B cell (primary cell): ENCODE measurements around the gene TNFRSF9. TPM values are rescaled to one million over a fixed set of nuclear protein-coding genes. Genes with fewer than 3 reads are reported as not detected.

Experiments used
- ATAC-seq: fragments of 200-7000 bp; cut with Tn5 transposase; one replicate; pipeline ENCODE4 v1.10.0; 2021; ENCODE audit warnings: low read depth, mild to moderate bottlenecking, moderate number of reproducible peaks, moderate library complexity
- CTCF ChIA-PET: fragments of 350-600 bp; sonication (Branson Sonifier 250); formaldehyde crosslinking; loops from one replicate; lab custom pipeline; 2021; ENCODE audit warnings: antibody characterized with exemption, inconsistent platforms; lab: Charles Lee
- POLR2A ChIA-PET: fragments of 350-600 bp; sonication (Branson Sonifier 250); formaldehyde crosslinking; loops from one replicate; lab custom pipeline; 2021; ENCODE audit warnings: antibody characterized with exemption; lab: Charles Lee
- DNase-seq: peaks from one replicate; pipeline ENCODE4 v3.0.0; 2013
- H2AFZ ChIP-seq: 2 replicates; pipeline ENCODE4 v1.6.1; 2012; ENCODE audit warnings: mild to moderate bottlenecking, low read depth, low read length; ENCODE audit not compliant: insufficient read depth, poor library complexity, severe bottlenecking
- H3K27ac ChIP-seq, 2 donors: 1 replicate in 1 of 2; 2 replicates in 1 of 2; pipeline ENCODE4 v1.5.1; 2012 to 2013; ENCODE audit warnings: low read length in 2 of 2, mild to moderate bottlenecking in 2 of 2, moderate library complexity in 1 of 2
- H3K27me3 ChIP-seq, 4 experiments: fragments of 200-600 bp in 1 of 4; sonication (generic) in 1 of 4; replicated peaks in 1 of 4; 1 replicate in 2 of 4; 2 replicates in 2 of 4; pipeline versions ENCODE4 v1.6.1 to v1.7.0; 2013 to 2016; ENCODE audit warnings: low read length in 3 of 4, mild to moderate bottlenecking in 2 of 4, mixed read lengths in 1 of 4, moderate library complexity in 1 of 4; ENCODE audit not compliant: insufficient read depth in 4 of 4, control insufficient read depth in 3 of 4; ENCODE audit errors: control extremely low read depth in 1 of 4
- H3K36me3 ChIP-seq, 2 experiments: replicated peaks in 1 of 2; 1 replicate in 1 of 2; 2 replicates in 1 of 2; pipeline versions ENCODE4 v1.6.1 to v1.7.1; 2013; ENCODE audit warnings: low read length in 1 of 2; ENCODE audit not compliant: insufficient read depth in 2 of 2, control insufficient read depth in 1 of 2; ENCODE audit errors: control extremely low read depth in 1 of 2, extremely low read depth in 1 of 2
- H3K4me1 ChIP-seq, 2 donors: fragments of 200-600 bp in 1 of 2; sonication (generic) in 1 of 2; 1 replicate in 1 of 2; 2 replicates in 1 of 2; pipeline versions ENCODE4 v1.5.1 to v1.6.1; 2013 to 2017; ENCODE audit warnings: low read length in 2 of 2; ENCODE audit not compliant: control insufficient read depth in 2 of 2, insufficient read depth in 2 of 2
- H3K4me2 ChIP-seq: replicated peaks from 2 replicates; pipeline ENCODE3; 2012; ENCODE audit warnings: mild to moderate bottlenecking, low read depth, low read length; ENCODE audit not compliant: poor library complexity, severe bottlenecking
- H3K4me3 ChIP-seq, 5 experiments: fragments of 200-600 bp in 1 of 5; sonication (generic) in 1 of 5; 1 replicate in 3 of 5; 2 replicates in 2 of 5; pipeline versions ENCODE4 v1.5.1 to v1.7.0; 2011 to 2016; ENCODE audit warnings: low read length in 4 of 5, mild to moderate bottlenecking in 4 of 5, low read depth in 2 of 5, control low read depth in 1 of 5, moderate library complexity in 1 of 5; ENCODE audit not compliant: insufficient read depth in 1 of 5; ENCODE audit errors: control extremely low read depth in 1 of 5, extremely low read depth in 1 of 5
- H3K79me2 ChIP-seq: fragments of 200-600 bp; sonication (generic); one replicate; pipeline ENCODE4 v1.6.0; 2016; ENCODE audit warnings: low read length; ENCODE audit not compliant: control insufficient read depth, insufficient read depth
- H3K9ac ChIP-seq: fragments of 200-600 bp; sonication (generic); 2 replicates; pipeline ENCODE4 v1.6.1; 2017; ENCODE audit warnings: mild to moderate bottlenecking, low read length, moderate library complexity
- H3K9me3 ChIP-seq, 3 donors: one replicate each; pipeline versions ENCODE4 v1.6.1 to v1.7.1; 2013; ENCODE audit warnings: low read length in 2 of 3; ENCODE audit not compliant: control insufficient read depth in 2 of 3, insufficient read depth in 1 of 3; ENCODE audit errors: control extremely low read depth in 1 of 3
- H4K20me1 ChIP-seq: 2 replicates; pipeline ENCODE4 v1.6.0; 2012; ENCODE audit warnings: mild to moderate bottlenecking, low read length; ENCODE audit not compliant: insufficient read depth, control insufficient read depth, poor library complexity, severe bottlenecking
- H3K27ac Mint-ChIP-seq: one replicate; pipeline ENCODE4 v1.8.0; 2021; ENCODE audit warnings: mixed read lengths
- H3K27me3 Mint-ChIP-seq: one replicate; pipeline ENCODE4 v1.8.0; 2021; ENCODE audit warnings: mixed read lengths
- H3K4me1 Mint-ChIP-seq: one replicate; pipeline ENCODE4 v1.8.0; 2021; ENCODE audit warnings: mixed read lengths
- H3K4me3 Mint-ChIP-seq: one replicate; pipeline ENCODE4 v1.8.0; 2021; ENCODE audit warnings: mixed read lengths
- H3K9me3 Mint-ChIP-seq: one replicate; pipeline ENCODE4 v1.8.0; 2022; ENCODE audit warnings: mixed read lengths; ENCODE audit not compliant: insufficient read depth
- EZH2 ChIP-seq: IDR thresholded peaks from 2 replicates; pipeline ENCODE4 v1.6.1; 2012; ENCODE audit warnings: borderline replicate concordance, low read depth, mild to moderate bottlenecking, moderate library complexity, low read length; ENCODE audit not compliant: insufficient read depth, poor library complexity, severe bottlenecking
- WGBS: methylation state at CpG from one replicate; pipeline ENCODE4 v1.1.5; 2013; ENCODE audit warnings: missing lambda C conversion rate; ENCODE audit not compliant: insufficient coverage; 5-methylcytosine and 5-hydroxymethylcytosine counted together
- intact Hi-C: fragments of 100-400 bp; cut with micrococcal nuclease; formaldehyde crosslinking; loops from one replicate; pipeline ENCODE4 v1.10.0; 2022
- polyA plus RNA-seq: library from polyadenylated mRNA; depleted of rRNA; stranded (reverse); fragments of >200 nt; gene quantifications from 2 replicates; pipeline ENCODE4 v1.2.3, GENCODE V29; 2012
- total RNA-seq, 2 donors: library from RNA; stranded (reverse); fragments of 120-200 nt in 1 of 2; gene quantifications; 1 replicate in 1 of 2; 2 replicates in 1 of 2; pipeline versions ENCODE4 v1.2.3 to v1.2.4, GENCODE V29; 2013 to 2022
- TF ChIP-seq, protein P1 (sequence below): fragments of 200-600 bp; IDR thresholded peaks from one replicate; pipeline ENCODE4 v1.8.0; 2022; ENCODE audit warnings: antibody characterized with exemption, mild to moderate bottlenecking

The TNFRSF9 gene
- total and polyA plus RNA-seq, 2 donors (not counting 1 experiment from before 2014, with no cell fraction given): 0.01 to 0.44 TPM

DNA sequence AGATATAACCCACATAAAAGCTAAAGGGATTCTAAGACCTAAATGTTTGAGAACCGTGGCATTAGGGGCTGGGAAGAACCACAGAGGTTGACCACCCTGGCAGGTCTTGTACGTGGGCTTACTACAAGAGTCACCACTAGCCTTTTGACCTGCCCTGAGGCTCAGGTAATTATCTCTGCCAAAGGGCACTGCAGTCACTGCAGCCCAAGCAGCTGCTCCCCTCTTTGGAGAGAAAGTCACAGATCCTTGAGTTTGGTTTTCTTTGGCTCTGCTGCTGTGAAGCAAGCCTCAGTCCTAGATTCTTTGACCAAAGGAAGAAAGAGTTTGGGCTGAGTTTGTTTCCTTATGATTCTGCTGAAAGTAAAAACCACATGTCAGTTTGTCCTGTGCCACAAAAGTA is 32.4 kb upstream of the TNFRSF9 start:
- Histone ChIP-seq H3K4me2 (no peak overlapping the region), H3K4me1 (no peaks in the 10 kb centered on the region), H4K20me1 (peaks cover 21% of the 10 kb centered on the region), H2AFZ (no peak overlapping the region), H3K36me3 (peaks cover 4 to 65% of the 10 kb centered on the region in 2 experiments), H3K9me3 (no peaks in the 10 kb centered on the region), H3K4me3 (no peak overlapping the region), H3K27ac (no peak overlapping the region), H3K79me2 (peaks cover 36% of the 10 kb centered on the region), H3K27me3 (no peaks in the 10 kb centered on the region), H3K9ac (no peak overlapping the region)
- no peak for TF ChIP-seq EZH2
- TF ChIP-seq, protein P1, sequence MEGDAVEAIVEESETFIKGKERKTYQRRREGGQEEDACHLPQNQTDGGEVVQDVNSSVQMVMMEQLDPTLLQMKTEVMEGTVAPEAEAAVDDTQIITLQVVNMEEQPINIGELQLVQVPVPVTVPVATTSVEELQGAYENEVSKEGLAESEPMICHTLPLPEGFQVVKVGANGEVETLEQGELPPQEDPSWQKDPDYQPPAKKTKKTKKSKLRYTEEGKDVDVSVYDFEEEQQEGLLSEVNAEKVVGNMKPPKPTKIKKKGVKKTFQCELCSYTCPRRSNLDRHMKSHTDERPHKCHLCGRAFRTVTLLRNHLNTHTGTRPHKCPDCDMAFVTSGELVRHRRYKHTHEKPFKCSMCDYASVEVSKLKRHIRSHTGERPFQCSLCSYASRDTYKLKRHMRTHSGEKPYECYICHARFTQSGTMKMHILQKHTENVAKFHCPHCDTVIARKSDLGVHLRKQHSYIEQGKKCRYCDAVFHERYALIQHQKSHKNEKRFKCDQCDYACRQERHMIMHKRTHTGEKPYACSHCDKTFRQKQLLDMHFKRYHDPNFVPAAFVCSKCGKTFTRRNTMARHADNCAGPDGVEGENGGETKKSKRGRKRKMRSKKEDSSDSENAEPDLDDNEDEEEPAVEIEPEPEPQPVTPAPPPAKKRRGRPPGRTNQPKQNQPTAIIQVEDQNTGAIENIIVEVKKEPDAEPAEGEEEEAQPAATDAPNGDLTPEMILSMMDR: no peak
- 100% methylated on average over 2 of the region's 2 CpGs for WGBS
- DNase-seq (no peak), ATAC-seq (no peak)
- intact Hi-C loops: no loop called here
- no peaks in the 10 kb centered on the region for H3K27me3 Mint-ChIP-seq
- CTCF ChIA-PET: no interaction called here
- H3K27ac Mint-ChIP-seq: no peak overlapping the region
- H3K4me3 Mint-ChIP-seq: no peak overlapping the region
- no peaks in the 10 kb centered on the region for H3K9me3 Mint-ChIP-seq
- no peaks in the 10 kb centered on the region for H3K4me1 Mint-ChIP-seq
- POLR2A ChIA-PET: interaction anchor here (0.5 to 0.7 kb wide), 2 partner anchors 10 to 455 kb away, joined by 4 to 5 read pairs; no protein-coding TSS in a partner anchor

DNA sequence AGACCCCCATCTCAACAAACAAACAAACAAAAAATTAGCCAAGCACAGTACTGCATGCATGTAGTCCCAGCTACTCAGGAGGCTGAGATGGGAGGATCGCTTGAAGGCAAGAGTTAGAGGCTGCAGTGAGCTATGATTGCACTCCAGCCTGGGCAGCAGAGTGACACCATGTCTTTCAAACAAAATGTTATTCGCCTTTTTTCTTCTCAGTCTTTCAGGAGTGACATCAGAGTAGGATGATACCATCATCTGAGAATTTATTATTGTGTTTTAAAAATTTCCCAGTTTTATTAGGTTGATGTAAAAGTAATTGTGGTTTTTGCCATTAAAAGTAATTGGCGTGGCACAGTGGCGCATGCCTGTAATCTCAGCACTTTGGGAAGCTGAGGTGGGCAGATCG is 31.6 kb upstream of the TNFRSF9 start:
- Histone ChIP-seq H3K27me3 (no peaks in the 10 kb centered on the region), H3K9me3 (no peaks in the 10 kb centered on the region), H3K4me3 (no peak overlapping the region), H3K9ac (no peak overlapping the region), H4K20me1 (peaks cover 26% of the 10 kb centered on the region), H3K27ac (no peak overlapping the region), H3K4me1 (no peaks in the 10 kb centered on the region), H2AFZ (no peak overlapping the region), H3K4me2 (no peak overlapping the region), H3K79me2 (peaks cover 43% of the 10 kb centered on the region), H3K36me3 (peaks cover 4 to 61% of the 10 kb centered on the region in 2 experiments)
- CTCF ChIA-PET: no interaction called here
- intact Hi-C loops: no loop called here
- Mint-ChIP-seq H3K4me1 (peaks cover 2% of the 10 kb centered on the region), H3K27me3 (no peaks in the 10 kb centered on the region), H3K4me3 (no peak overlapping the region), H3K27ac (no peak overlapping the region), H3K9me3 (no peaks in the 10 kb centered on the region)
- DNase-seq (no peak), ATAC-seq (no peak)
- no peak for TF ChIP-seq EZH2
- TF ChIP-seq, protein P1: no peak
- 100% methylated on average over 4 of the region's 5 CpGs for WGBS
- POLR2A ChIA-PET: interaction anchor here (0.5 kb wide), 1 partner anchor 9 kb away, joined by 4 read pairs; no protein-coding TSS in a partner anchor
